ENCODE measurements around the gene GTPBP2.

GTPBP2 gene

GRCh38 chr6:43627008-43627825 lies 1.8 kb downstream of the GTPBP2 start:
- intact Hi-C loops (cut with DNase I) = no loop called here

GRCh38 chr6:43625393-43625992 lies 3.6 kb downstream of the GTPBP2 start:
- intact Hi-C loops (cut with DNase I) = no loop called here
- DNase-seq = peak in 2 of 10 donors; percentile 70 to 81

More at GRCh38 chr6:43627008-43627825, 1.8 kb downstream of the GTPBP2 start:
- peak in 1 of 10 donors; percentile 35 for DNase-seq

- intact Hi-C loops (cut with DNase I) = no loop called here
- DNase-seq = peak in 2 of 10 donors; percentile 33 to 38
Observed at GRCh38 chr6:43624786-43625288, 4.2 kb downstream of the GTPBP2 start.

GRCh38 chr6:43623880-43624785 lies 4.9 kb downstream of the GTPBP2 start:
- DNase-seq = peak in 2 of 10 donors; percentile 42 to 55
- intact Hi-C loops (cut with DNase I) = no loop called here

- intact Hi-C loops (cut with DNase I) = no loop called here
- peak in 1 of 10 donors; percentile 48 for DNase-seq
Observed at GRCh38 chr6:43622541-43622940, 6.5 kb downstream of the GTPBP2 start.

- DNase-seq = peak in 2 of 10 donors; percentile 24 to 29
- intact Hi-C loops (cut with DNase I) = no loop called here
Observed at GRCh38 chr6:43621836-43622180, 7.3 kb downstream of the GTPBP2 start.

GRCh38 chr6:43621078-43621835 lies 7.8 kb downstream of the GTPBP2 start:
- peak in 2 of 10 donors; percentile 49 to 81 for DNase-seq
- intact Hi-C loops (cut with DNase I) = no loop called here

- DNase-seq = peak in 1 of 10 donors; percentile 8
- intact Hi-C loops (cut with DNase I) = no loop called here
Observed at GRCh38 chr6:43616725-43617472, 12.2 kb downstream of the GTPBP2 start.

- intact Hi-C loops (cut with DNase I) = no loop called here
- no peak for DNase-seq
Observed at GRCh38 chr6:43614396-43614730, 14.7 kb downstream of the GTPBP2 start.

- DNase-seq = peak in 1 of 10 donors; percentile 70
- intact Hi-C loops (cut with DNase I) = no loop called here
Observed at GRCh38 chr6:43613721-43614395, 15.2 kb downstream of the GTPBP2 start.

- intact Hi-C loops (cut with DNase I) = no loop called here
- DNase-seq = peak in 2 of 10 donors; percentile 38 to 85
Observed at GRCh38 chr6:43610431-43610830, 18.6 kb downstream of the GTPBP2 start.

GRCh38 chr6:43609402-43609801 lies 19.7 kb downstream of the GTPBP2 start:
- intact Hi-C loops (cut with DNase I) = loop anchor here (2.0 kb wide), 1 partner anchor 469 kb away; no protein-coding TSS in a partner anchor
- no peak for DNase-seq

- peak in 1 of 10 donors; percentile 5 for DNase-seq
- intact Hi-C loops (cut with DNase I) = loop anchor here (2.0 kb wide), 1 partner anchor 470 kb away; no protein-coding TSS in a partner anchor
Observed at GRCh38 chr6:43608807-43609206, 20.3 kb downstream of the GTPBP2 start.

- DNase-seq = peak in 8 of 10 donors; percentile 38 to 91 (median 66)
- intact Hi-C loops (cut with DNase I) = loop anchor here (2.0 kb wide), 1 partner anchor 470 kb away; no protein-coding TSS in a partner anchor
Observed at GRCh38 chr6:43608310-43608763, 20.7 kb downstream of the GTPBP2 start.

- intact Hi-C loops (cut with DNase I) = no loop called here
- DNase-seq = no peak
Observed at GRCh38 chr6:43606019-43606418, 23.0 kb downstream of the GTPBP2 start.

GRCh38 chr6:43604174-43604573 lies 24.9 kb downstream of the GTPBP2 start:
- intact Hi-C loops (cut with DNase I) = no loop called here
- DNase-seq = no peak

- intact Hi-C loops (cut with DNase I) = no loop called here
- no peak for DNase-seq
Observed at GRCh38 chr6:43600595-43600994, 28.5 kb downstream of the GTPBP2 start.

GRCh38 chr6:43593938-43594337 lies 35.1 kb downstream of the GTPBP2 start:
- DNase-seq = no peak
- intact Hi-C loops (cut with DNase I) = no loop called here

All from posterior cingulate gyrus (tissue), 11 donors.